RCC 7860 (cell line): ENCODE data around the gene NDUFV3.
"Not testable (repeated sequence)": the region's sequence is repeated elsewhere in the genome, so short reads cannot be mapped to it uniquely, and the experiment has no call there.

Source experiments
- DNase-seq: peaks from one replicate; pipeline ENCODE4 v3.0.0-alpha.2; 2015; ENCODE audit warnings: low spot score
- FAIRE-seq: peaks from 2 replicates; lab custom pipeline; 2012; peaks lifted over from hg19 to GRCh38; lab: Jason Lieb, UNC

NDUFV3 gene

GRCh38 chr21:42892931-42893755 lies at the start of gene NDUFV3:
NDUFV3 (plus strand) TSS chr21:42893309; CDS start chr21:42893334, 25 bp downstream.
- peak; percentile 98 for DNase-seq
- peak; percentile 66 for FAIRE-seq

- DNase-seq (no peak), FAIRE-seq (no peak)
Measured at GRCh38 chr21:42844411-42845113, 48.5 kb upstream of the NDUFV3 start.

- DNase-seq (no peak), FAIRE-seq (no peak)
Measured at GRCh38 chr21:42845296-42845965, 47.7 kb upstream of the NDUFV3 start.

GRCh38 chr21:42846221-42846620 lies 46.9 kb upstream of the NDUFV3 start:
- no peak for DNase-seq

GRCh38 chr21:42847051-42847707 lies 45.9 kb upstream of the NDUFV3 start:
- DNase-seq (no peak), FAIRE-seq (no peak)

More at GRCh38 chr21:42846221-42846620, 46.9 kb upstream of the NDUFV3 start:
- no peak for FAIRE-seq

- no peak for DNase-seq
- FAIRE-seq: no peak
Measured at GRCh38 chr21:42847726-42848125, 45.4 kb upstream of the NDUFV3 start.

- FAIRE-seq, DNase-seq: not testable (repeated sequence)
Measured at GRCh38 chr21:42848144-42848931, 44.8 kb upstream of the NDUFV3 start.

GRCh38 chr21:42848932-42849758 lies 44.0 kb upstream of the NDUFV3 start:
- FAIRE-seq (no peak), DNase-seq (no peak)

GRCh38 chr21:42849759-42850412 lies 43.2 kb upstream of the NDUFV3 start:
- DNase-seq: no peak
- FAIRE-seq: no peak

- DNase-seq (no peak), FAIRE-seq (no peak)
Measured at GRCh38 chr21:42850463-42850862, 42.6 kb upstream of the NDUFV3 start.

GRCh38 chr21:42850866-42851391 lies 42.2 kb upstream of the NDUFV3 start:
- FAIRE-seq (no peak), DNase-seq (peak; percentile 10)

- FAIRE-seq (no peak), DNase-seq (no peak)
Measured at GRCh38 chr21:42851812-42852665, 41.1 kb upstream of the NDUFV3 start.

GRCh38 chr21:42852925-42853570 lies 40.1 kb upstream of the NDUFV3 start:
- no peak for DNase-seq
- FAIRE-seq: no peak

- FAIRE-seq: no peak
- no peak for DNase-seq
Measured at GRCh38 chr21:42853621-42854020, 39.5 kb upstream of the NDUFV3 start.

- FAIRE-seq (no peak), DNase-seq (no peak)
Measured at GRCh38 chr21:42854246-42855010, 38.7 kb upstream of the NDUFV3 start.

- DNase-seq: no peak
- no peak for FAIRE-seq
Measured at GRCh38 chr21:42855171-42855936, 37.8 kb upstream of the NDUFV3 start.
